Ecto neural progenitor cell (in vitro differentiated cells): ENCODE results near the gene SPAG9.
"Not testable (repeated sequence)": the region's sequence is repeated elsewhere in the genome, so short reads cannot be mapped to it uniquely, and the experiment has no call there.

Experiments used
- DNase-seq: peaks from one replicate; pipeline ENCODE4 v3.0.0-alpha.2; 2018; ENCODE audit warnings: low spot score

The SPAG9 gene

GRCh38 chr17:51088287-51088686 lies 32.4 kb downstream of the SPAG9 start:
- no peak for DNase-seq

- no peak for DNase-seq
Observed at GRCh38 chr17:51087072-51087757, 33.5 kb downstream of the SPAG9 start.

- no peak for DNase-seq
Observed at GRCh38 chr17:51085150-51085805, 35.4 kb downstream of the SPAG9 start.

GRCh38 chr17:51083981-51084380 lies 36.7 kb downstream of the SPAG9 start:
- DNase-seq = no peak

GRCh38 chr17:51083364-51083763 lies 37.3 kb downstream of the SPAG9 start:
- not testable (repeated sequence) for DNase-seq

GRCh38 chr17:51079049-51079448 lies 41.6 kb downstream of the SPAG9 start:
- no peak for DNase-seq

GRCh38 chr17:51078009-51078592 lies 42.6 kb downstream of the SPAG9 start:
- DNase-seq = no peak

GRCh38 chr17:51076821-51077220 lies 43.8 kb downstream of the SPAG9 start:
- no peak for DNase-seq

- DNase-seq = no peak
Observed at GRCh38 chr17:51071556-51071955, 49.1 kb downstream of the SPAG9 start.

- no peak for DNase-seq
Observed at GRCh38 chr17:51065466-51065865, 55.2 kb downstream of the SPAG9 start.

- no peak for DNase-seq
Observed at GRCh38 chr17:51064061-51064735, 56.5 kb downstream of the SPAG9 start.

GRCh38 chr17:51060396-51060795 lies 60.3 kb downstream of the SPAG9 start:
- DNase-seq = no peak

- no peak for DNase-seq
Observed at GRCh38 chr17:51059781-51060180, 60.9 kb downstream of the SPAG9 start.

GRCh38 chr17:51057534-51057933 lies 63.1 kb downstream of the SPAG9 start:
- DNase-seq = no peak

GRCh38 chr17:51056813-51057510 lies 63.7 kb downstream of the SPAG9 start:
- DNase-seq = peak; percentile 56

GRCh38 chr17:51054748-51055147 lies 65.9 kb downstream of the SPAG9 start:
- no peak for DNase-seq

- DNase-seq = no peak
Observed at GRCh38 chr17:51052235-51052634, 68.4 kb downstream of the SPAG9 start.

- DNase-seq = no peak
Observed at GRCh38 chr17:51050291-51051033, 70.2 kb downstream of the SPAG9 start.

- peak; percentile 92 for DNase-seq
Observed at GRCh38 chr17:51046514-51047384, 73.9 kb downstream of the SPAG9 start.

GRCh38 chr17:51046046-51046445 lies 74.6 kb downstream of the SPAG9 start:
- no peak for DNase-seq

- no peak for DNase-seq
Observed at GRCh38 chr17:51045621-51046020, 75.0 kb downstream of the SPAG9 start.
